Adrenal gland (tissue), 5 donors: ENCODE data around the gene SLC13A5.

Experiments used
- POLR2A ChIP-seq, 2 donors: fragments of 450-650 bp; IDR thresholded peaks; one replicate each; pipeline ENCODE4 v1.6.1; 2017; ENCODE audit warnings: antibody characterized with exemption in 2 of 2, mild to moderate bottlenecking in 2 of 2, moderate library complexity in 1 of 2
- TF ChIP-seq, protein P1 (sequence below), 6 experiments: fragments of 450-650 bp in 4 of 6; fragments of 200-600 bp in 2 of 6; sonication (generic) in 1 of 6; IDR thresholded peaks; 1 replicate in 5 of 6; 2 replicates in 1 of 6; pipeline versions ENCODE4 v1.5.1 to v1.8.0; 2016 to 2021; ENCODE audit warnings: antibody characterized with exemption in 6 of 6, mild to moderate bottlenecking in 2 of 6, moderate library complexity in 1 of 6
- donor health status: DM: no; HTN: no; CAD: no.

DNA sequence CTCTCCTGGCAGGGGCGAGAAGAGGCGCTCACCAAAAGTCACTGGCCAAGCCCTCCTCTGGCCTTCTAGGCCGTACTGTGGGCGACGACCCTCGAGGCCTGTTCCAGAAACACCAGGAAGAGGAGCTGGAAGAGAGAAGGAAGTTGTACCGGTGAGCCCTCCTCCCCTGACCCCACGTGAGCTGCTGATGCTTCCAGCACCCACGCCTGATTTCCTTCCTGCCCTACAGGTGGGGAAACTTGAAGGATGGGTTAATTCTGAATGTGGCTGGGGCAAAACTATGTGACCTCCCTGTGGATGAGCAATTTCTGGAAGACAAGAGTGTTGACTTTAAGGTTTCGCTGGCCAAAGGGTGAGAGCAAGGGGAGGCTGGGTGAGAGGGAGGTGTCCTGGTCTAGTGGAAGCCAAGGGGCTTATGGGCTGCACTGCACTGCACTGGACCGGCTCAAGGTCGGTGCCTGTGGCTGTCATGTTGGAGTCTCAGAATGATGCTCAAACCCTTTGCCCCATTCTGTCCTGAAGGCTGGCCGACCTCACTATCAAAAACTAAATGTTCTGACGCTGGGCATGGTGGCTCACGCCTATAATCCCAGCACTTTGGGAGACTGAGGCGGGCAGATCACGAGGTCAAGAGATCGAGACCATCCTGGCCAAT lies 55.4 kb downstream of the SLC13A5 start:
- TF ChIP-seq POLR2A (IDR thresholded peaks at IDR 0.05): no peak
- TF ChIP-seq, protein P1, sequence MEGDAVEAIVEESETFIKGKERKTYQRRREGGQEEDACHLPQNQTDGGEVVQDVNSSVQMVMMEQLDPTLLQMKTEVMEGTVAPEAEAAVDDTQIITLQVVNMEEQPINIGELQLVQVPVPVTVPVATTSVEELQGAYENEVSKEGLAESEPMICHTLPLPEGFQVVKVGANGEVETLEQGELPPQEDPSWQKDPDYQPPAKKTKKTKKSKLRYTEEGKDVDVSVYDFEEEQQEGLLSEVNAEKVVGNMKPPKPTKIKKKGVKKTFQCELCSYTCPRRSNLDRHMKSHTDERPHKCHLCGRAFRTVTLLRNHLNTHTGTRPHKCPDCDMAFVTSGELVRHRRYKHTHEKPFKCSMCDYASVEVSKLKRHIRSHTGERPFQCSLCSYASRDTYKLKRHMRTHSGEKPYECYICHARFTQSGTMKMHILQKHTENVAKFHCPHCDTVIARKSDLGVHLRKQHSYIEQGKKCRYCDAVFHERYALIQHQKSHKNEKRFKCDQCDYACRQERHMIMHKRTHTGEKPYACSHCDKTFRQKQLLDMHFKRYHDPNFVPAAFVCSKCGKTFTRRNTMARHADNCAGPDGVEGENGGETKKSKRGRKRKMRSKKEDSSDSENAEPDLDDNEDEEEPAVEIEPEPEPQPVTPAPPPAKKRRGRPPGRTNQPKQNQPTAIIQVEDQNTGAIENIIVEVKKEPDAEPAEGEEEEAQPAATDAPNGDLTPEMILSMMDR (IDR thresholded peaks at IDR 0.05): no peak
